OCI-LY1 (cell line): ENCODE data around the gene ALDH16A1.

ENCODE experiments used
- H2AFZ ChIP-seq: fragments of 200-600 bp; sonication (generic), shearing (Covaris generic); 2 replicates; pipeline ENCODE4 v1.6.0; 2014; ENCODE audit warnings: antibody characterized with exemption, mild to moderate bottlenecking, low read length
- H3F3A ChIP-seq: fragments of 200-600 bp; sonication (generic), shearing (Covaris generic); 2 replicates; pipeline ENCODE4 v1.6.0; 2014; ENCODE audit warnings: mild to moderate bottlenecking, antibody characterized with exemption, low read length, moderate library complexity; ENCODE audit not compliant: insufficient read depth
- H3K27ac ChIP-seq: fragments of 200-600 bp; sonication (generic); 2 replicates; pipeline ENCODE4 v1.5.1; 2014; ENCODE audit warnings: low read length, mixed run types, mild to moderate bottlenecking, low read depth; ENCODE audit not compliant: poor library complexity, severe bottlenecking
- H3K27me3 ChIP-seq: fragments of 200-600 bp; sonication (generic); 2 replicates; pipeline ENCODE4 v1.6.0; 2014; ENCODE audit warnings: antibody characterized with exemption, mild to moderate bottlenecking, low read length, moderate library complexity; ENCODE audit not compliant: insufficient read depth
- H3K36me3 ChIP-seq: fragments of 200-600 bp; sonication (generic); 2 replicates; pipeline ENCODE4 v1.6.1; 2014; ENCODE audit warnings: mild to moderate bottlenecking, antibody characterized with exemption, low read length, moderate library complexity, mixed read lengths; ENCODE audit not compliant: insufficient read depth
- H3K4me1 ChIP-seq: fragments of 200-600 bp; sonication (generic); 2 replicates; pipeline ENCODE4 v1.5.1; 2014; ENCODE audit warnings: mild to moderate bottlenecking, low read length, moderate library complexity; ENCODE audit not compliant: insufficient read depth, severe bottlenecking
- H3K4me2 ChIP-seq: fragments of 200-600 bp; sonication (generic), shearing (Covaris generic); 2 replicates; pipeline ENCODE4 v1.6.1; 2014; ENCODE audit warnings: low read length
- H3K4me3 ChIP-seq: fragments of 200-600 bp; sonication (generic); 2 replicates; pipeline ENCODE4 v1.5.1; 2014; ENCODE audit warnings: low read length, low read depth, mild to moderate bottlenecking, mixed read lengths; ENCODE audit not compliant: poor library complexity, severe bottlenecking
- H3K79me2 ChIP-seq: fragments of 200-600 bp; shearing (Covaris generic); 2 replicates; pipeline ENCODE4 v1.6.1; 2016; ENCODE audit warnings: mixed run types, low read length, mixed read lengths; ENCODE audit not compliant: insufficient read depth
- H3K9ac ChIP-seq: fragments of 200-600 bp; sonication (generic), shearing (Covaris generic); 2 replicates; pipeline ENCODE4 v1.6.1; 2014; ENCODE audit warnings: mild to moderate bottlenecking, low read length, mixed read lengths
- H3K9me2 ChIP-seq: fragments of 200-600 bp; sonication (generic), shearing (Covaris generic); 2 replicates; pipeline ENCODE4 v1.6.1; 2014; ENCODE audit warnings: low read depth, mild to moderate bottlenecking, low read length, mixed read lengths
- H3K9me3 ChIP-seq: fragments of 200-600 bp; shearing (Covaris generic); 2 replicates; pipeline ENCODE4 v1.6.1; 2014; ENCODE audit warnings: low read length, mixed read lengths
- H4K20me1 ChIP-seq: fragments of 200-600 bp; sonication (generic), shearing (Covaris generic); 2 replicates; pipeline ENCODE4 v1.6.0; 2016; ENCODE audit warnings: mild to moderate bottlenecking, low read length; ENCODE audit not compliant: insufficient read depth
- CTCF ChIP-seq: fragments of 200-600 bp; sonication (generic), shearing (Covaris generic); IDR thresholded peaks from 2 replicates; pipeline ENCODE4 v1.5.1; 2017; ENCODE audit warnings: mild to moderate bottlenecking, antibody characterized with exemption, low read length, moderate library complexity, mixed read lengths
- EZH2 ChIP-seq: fragments of 200-600 bp; sonication (generic), shearing (Covaris generic); IDR thresholded peaks from 2 replicates; pipeline ENCODE4 v1.8.0; 2017; ENCODE audit warnings: borderline replicate concordance, mixed run types, mild to moderate bottlenecking, antibody characterized with exemption, low read length, moderate library complexity, mixed read lengths

ALDH16A1 gene

DNA sequence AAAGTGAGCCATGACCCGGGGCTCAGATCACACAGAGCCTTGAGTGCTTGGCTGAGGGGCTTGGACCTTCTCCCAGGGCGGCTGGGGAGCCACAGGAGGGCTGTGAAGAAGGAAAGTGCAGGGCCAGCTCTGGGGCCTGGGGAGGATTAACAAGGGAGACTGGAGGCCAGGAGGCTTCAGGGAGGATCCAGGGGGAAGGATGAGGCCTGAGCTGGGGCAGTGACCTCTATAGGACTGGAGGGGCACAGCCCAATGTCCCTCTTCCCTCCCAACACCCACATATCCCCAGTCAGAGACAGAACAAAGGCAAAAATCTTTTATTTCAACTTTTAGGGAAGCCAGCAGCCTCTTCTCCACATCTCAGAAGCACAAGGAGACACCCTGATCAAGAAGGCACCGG lies 7.0 kb upstream of the ALDH16A1 start:
- H4K20me1 ChIP-seq: no peaks in the 10 kb centered on the region
- H3K9ac ChIP-seq: no peak overlapping the region
- H3K9me2 ChIP-seq: no peaks in the 10 kb centered on the region
- TF ChIP-seq EZH2 (no peak), CTCF (no peak)
- peaks cover 15% of the 10 kb centered on the region for H3K4me1 ChIP-seq
- H3K4me3 ChIP-seq: no peak overlapping the region
- H3K36me3 ChIP-seq: peaks cover 30% of the 10 kb centered on the region
- H3K4me2 ChIP-seq: no peak overlapping the region
- H3K27ac ChIP-seq: no peak overlapping the region
- H3K27me3 ChIP-seq: peaks cover under 1% of the 10 kb centered on the region; the same call in 1 of the 2 replicates
- H3K79me2 ChIP-seq: peaks cover 4% of the 10 kb centered on the region; the same call in 1 of the 2 replicates
- H3F3A ChIP-seq: peaks cover 6% of the 10 kb centered on the region
- no peaks in the 10 kb centered on the region for H3K9me3 ChIP-seq
- no peak overlapping the region for H2AFZ ChIP-seq

DNA sequence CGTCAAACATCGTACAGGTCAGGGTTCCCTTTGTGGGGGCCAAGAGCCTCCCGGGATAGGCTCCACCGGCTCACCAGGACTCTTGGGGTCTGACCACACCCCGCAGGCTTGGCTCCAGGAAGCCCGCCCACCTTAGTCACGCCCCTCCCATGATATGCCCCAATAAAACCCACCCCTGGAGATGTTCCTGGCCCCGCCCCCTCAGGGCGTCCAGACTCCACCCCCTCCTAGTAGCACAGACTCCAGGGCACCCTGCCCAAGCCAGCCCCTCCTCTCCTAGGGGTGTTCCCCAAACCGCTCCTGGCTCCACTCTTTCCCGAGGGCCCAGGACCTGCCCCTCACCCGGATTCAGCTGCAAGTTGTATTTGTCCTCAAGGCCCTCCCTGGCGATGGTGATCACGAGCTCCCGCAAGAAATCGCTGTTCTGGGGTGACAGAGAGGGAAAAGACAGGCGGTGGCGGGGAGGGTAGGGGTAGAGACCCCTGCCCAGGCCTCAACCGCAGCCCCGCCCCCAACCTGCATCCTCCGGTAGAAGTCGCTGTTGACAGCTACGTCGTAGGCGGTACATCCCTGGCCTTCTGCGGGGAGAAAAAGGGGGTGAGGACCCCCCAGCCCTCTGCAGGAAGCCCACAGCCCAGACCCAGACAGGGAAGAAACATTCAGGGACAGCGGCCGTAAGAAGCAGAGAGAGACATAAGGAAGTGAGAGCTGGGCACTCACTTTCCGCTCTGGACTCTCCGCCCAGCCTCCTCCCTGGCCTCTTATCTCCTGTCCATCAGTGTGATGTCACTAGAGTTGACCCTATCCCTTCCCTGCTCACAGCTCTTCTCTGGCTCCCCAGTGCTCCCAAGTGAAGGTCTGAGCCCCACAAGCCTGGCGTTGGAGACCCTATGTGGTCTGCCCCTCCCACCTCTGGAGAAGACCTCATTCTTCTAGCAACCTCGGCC lies 5.3 kb upstream of the ALDH16A1 start:
- no peak overlapping the region for H3K4me3 ChIP-seq
- H3K27ac ChIP-seq: no peak overlapping the region
- H3K9me3 ChIP-seq: no peaks in the 10 kb centered on the region
- no peak overlapping the region for H3K9ac ChIP-seq
- peaks cover 6% of the 10 kb centered on the region for H3F3A ChIP-seq
- no peaks in the 10 kb centered on the region for H4K20me1 ChIP-seq
- H3K36me3 ChIP-seq: peaks cover 30% of the 10 kb centered on the region
- no peak overlapping the region for H2AFZ ChIP-seq
- no peak overlapping the region for H3K4me2 ChIP-seq
- H3K27me3 ChIP-seq: no peaks in the 10 kb centered on the region
- peaks cover 21% of the 10 kb centered on the region for H3K4me1 ChIP-seq
- TF ChIP-seq EZH2 (no peak), CTCF (no peak)
- no peaks in the 10 kb centered on the region for H3K9me2 ChIP-seq
- H3K79me2 ChIP-seq: peaks cover 7% of the 10 kb centered on the region; the same call in 1 of the 2 replicates

GRCh38 chr19:49448432-49448786 lies 4.6 kb upstream of the ALDH16A1 start:
- Histone ChIP-seq H4K20me1 (no peaks in the 10 kb centered on the region), H2AFZ (no peak overlapping the region), H3K79me2 (peaks cover 7% of the 10 kb centered on the region; the same call in 1 of the 2 replicates), H3K4me2 (no peak overlapping the region), H3K4me1 (peaks cover 21% of the 10 kb centered on the region), H3K9ac (no peak overlapping the region), H3F3A (peaks cover 7% of the 10 kb centered on the region), H3K4me3 (no peak overlapping the region), H3K36me3 (peaks cover 30% of the 10 kb centered on the region), H3K9me3 (no peaks in the 10 kb centered on the region), H3K27ac (no peak overlapping the region), H3K27me3 (no peaks in the 10 kb centered on the region), H3K9me2 (no peaks in the 10 kb centered on the region)
- no peak for TF ChIP-seq EZH2
